SH-SY5Y (cell line): ENCODE data around the gene LMBR1.

ENCODE experiments used
- GATA2 ChIP-seq: IDR thresholded peaks from 2 replicates; pipeline ENCODE4 v1.6.1; 2011; ENCODE audit warnings: mild to moderate bottlenecking, low read depth, low read length
- GATA3 ChIP-seq: IDR thresholded peaks from 2 replicates; pipeline ENCODE4 v1.6.1; 2011; ENCODE audit warnings: low read depth, mild to moderate bottlenecking, low read length, moderate library complexity

DNA sequence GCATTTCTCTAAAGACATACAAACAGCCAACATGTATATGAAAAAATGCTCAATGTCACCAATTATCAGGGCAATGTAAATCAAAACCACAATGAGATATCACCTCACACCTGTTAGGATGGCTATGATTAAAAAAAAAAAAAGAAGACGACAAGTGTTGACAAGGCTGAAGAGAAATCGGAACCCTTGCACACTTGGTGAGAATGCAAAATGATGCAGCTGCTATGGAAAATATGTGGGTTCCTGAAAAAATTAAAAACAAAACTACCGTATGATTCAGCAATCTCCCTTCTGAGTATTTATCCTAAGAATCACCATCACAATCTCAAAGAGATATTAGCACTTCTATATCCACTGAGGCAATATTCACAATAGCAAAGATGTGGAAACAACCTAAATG lies 11.3 kb downstream of the LMBR1 start:
- TF ChIP-seq GATA2: no peak
- no peak for TF ChIP-seq GATA3
